Measurements from ENCODE around the gene B9D2.

DNA sequence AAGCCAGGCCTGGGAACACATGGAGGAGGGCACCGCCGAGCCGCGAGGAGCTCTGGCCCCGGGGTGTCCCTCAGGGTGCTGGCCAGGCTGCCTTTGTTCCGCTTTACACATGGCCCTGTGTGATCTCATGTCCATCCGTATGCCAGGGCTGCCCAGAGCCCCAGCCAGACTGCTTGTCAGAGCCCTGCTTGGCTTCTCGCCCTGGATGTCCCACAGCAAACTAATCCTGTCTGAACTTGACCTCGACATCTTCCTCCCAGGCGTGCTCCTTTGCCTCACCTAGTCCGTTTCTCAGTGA, 48.0 kb upstream of the B9D2 start:
- TF ChIP-seq, protein P1, sequence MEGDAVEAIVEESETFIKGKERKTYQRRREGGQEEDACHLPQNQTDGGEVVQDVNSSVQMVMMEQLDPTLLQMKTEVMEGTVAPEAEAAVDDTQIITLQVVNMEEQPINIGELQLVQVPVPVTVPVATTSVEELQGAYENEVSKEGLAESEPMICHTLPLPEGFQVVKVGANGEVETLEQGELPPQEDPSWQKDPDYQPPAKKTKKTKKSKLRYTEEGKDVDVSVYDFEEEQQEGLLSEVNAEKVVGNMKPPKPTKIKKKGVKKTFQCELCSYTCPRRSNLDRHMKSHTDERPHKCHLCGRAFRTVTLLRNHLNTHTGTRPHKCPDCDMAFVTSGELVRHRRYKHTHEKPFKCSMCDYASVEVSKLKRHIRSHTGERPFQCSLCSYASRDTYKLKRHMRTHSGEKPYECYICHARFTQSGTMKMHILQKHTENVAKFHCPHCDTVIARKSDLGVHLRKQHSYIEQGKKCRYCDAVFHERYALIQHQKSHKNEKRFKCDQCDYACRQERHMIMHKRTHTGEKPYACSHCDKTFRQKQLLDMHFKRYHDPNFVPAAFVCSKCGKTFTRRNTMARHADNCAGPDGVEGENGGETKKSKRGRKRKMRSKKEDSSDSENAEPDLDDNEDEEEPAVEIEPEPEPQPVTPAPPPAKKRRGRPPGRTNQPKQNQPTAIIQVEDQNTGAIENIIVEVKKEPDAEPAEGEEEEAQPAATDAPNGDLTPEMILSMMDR (conservative IDR thresholded peaks at IDR 0.05; ENCODE audit: low read depth, low read length) = no peak
- TF ChIP-seq EZH2phosphoT487 (IDR thresholded peaks at IDR 0.05; ENCODE audit: borderline replicate concordance, low read length) = no peak

Measured in PC-3 (cell line).